GM20431 (cell line): Measurements from ENCODE around the gene VPS16.
"Not testable (repeated sequence)": the region's sequence is repeated elsewhere in the genome, so short reads cannot be mapped to it uniquely, and the experiment has no call there.

Experiments
- in situ Hi-C: fragments of 300-500 bp; cut with MseI, MboI; formaldehyde crosslinking; loops from one replicate; pipeline ENCODE4 v1.15.0; 2020; ENCODE audit warnings: low sequenced_read_pairs; ENCODE audit not compliant: unreplicated experiment

The VPS16 gene

DNA sequence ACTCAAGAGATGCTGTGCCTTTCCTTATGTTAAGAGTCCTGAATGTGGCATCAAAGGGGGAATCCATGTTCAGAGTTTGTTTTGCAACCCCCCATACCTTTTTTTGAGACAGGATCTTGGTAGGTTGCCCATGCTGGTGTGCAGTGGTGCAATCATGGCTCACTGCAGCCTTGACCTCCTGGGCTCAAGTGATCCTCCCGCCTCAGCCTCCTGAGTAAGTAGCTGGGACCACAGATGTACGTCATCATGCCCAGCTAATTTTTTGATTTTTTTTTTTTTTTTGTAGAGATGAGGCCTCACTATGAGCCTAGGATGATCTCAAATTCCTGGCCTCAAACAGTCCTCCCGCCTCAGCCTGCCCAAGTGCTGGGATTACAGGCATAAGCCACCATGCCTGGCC is 49.3 kb downstream of the VPS16 start:
- in situ Hi-C loops = no loop called here

DNA sequence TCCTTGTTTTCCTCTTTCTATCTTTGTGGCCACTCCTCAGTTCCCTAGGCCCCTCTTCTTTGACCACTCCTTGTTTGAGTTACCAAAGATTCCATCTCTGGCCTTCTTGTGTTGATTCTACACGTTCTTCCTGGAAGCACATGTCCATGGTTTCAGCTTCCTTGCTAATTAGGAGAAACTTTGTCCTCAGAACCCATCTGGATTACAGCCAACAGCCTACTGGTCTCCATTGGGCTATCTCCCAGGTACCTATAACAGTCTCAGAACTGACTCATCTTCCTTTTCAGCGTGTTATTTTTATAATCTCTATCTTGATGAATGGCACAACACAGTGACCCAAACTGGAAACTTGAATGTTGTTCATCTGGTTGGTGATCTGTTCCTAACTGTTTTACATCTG is 50.2 kb downstream of the VPS16 start:
- in situ Hi-C loops = no loop called here

DNA sequence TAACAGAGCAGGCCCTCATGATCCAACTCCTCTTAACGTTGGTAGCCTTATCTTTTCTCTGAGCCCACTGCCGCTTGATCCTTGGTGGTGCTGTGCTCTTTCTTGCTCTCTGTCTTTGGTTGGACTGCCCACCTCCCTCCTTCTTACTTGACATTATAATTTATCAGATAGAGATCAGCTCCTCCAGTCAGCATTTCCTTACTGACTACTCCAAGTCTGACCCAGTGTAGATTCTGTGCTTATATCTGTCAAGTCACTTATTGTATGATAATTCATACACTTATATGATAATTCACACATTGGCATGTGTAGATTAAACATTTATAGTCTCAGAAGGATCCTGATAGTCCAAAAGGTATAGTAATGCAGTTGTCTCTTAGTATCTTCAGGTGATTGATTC is 50.8 kb downstream of the VPS16 start:
- in situ Hi-C loops = no loop called here

DNA sequence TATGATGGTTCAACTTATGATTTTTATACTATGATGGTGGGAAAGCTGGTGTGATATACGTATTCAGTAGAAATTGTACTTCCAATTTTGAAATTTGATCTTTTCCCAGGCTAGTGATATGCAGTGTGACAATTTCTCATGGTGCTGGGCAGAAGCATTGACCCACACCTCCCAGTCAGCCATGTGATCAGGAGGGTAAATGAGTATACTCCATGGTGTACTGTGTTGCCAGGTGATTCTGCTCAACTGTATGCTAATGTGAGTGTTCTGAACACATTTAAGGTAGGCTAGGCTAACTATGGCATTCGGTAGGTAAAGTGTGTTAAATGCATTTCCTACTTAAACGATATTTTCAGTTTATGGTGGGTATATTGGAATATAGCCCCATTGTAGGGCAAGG is 51.8 kb downstream of the VPS16 start:
- in situ Hi-C loops = no loop called here

DNA sequence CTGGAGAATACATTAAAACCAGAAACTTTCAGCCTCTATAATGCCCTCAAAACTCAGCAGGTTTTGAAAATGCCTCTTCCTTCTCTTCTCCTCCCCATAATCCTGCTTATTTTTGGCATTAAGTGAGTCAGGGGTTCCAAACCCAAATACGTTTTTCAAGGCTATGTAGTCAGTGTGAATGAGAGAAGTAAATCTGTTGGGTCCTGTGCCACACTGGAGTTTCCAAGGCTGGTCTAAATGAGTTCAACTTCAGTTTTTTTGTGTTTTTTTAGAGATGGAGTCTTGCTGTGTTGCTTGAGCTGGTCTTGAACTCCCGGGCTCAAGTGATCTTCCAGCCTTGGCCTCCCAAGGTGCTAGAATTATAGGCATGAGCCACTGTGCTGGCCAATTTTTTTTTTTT is 53.7 kb downstream of the VPS16 start:
- in situ Hi-C loops = no loop called here

DNA sequence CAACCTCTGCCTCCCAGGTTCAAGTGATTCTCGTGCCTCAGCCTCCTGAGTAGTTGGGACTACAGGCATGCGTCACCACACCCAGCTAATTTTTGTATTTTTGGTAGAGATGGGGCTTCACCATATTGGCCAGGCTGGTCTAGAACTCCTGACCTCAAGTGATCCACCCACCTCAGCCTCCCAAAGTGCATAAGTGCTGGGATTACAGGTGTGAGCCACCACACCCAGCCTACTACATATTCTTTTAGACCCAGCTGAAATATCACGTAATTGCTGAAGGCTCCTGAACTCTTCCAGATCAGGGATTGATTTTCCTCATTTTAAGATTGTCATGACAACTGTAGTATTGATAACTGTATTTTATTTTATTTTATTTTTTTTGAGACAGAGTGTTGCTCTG is 54.6 kb downstream of the VPS16 start:
- in situ Hi-C loops = not testable (repeated sequence)

DNA sequence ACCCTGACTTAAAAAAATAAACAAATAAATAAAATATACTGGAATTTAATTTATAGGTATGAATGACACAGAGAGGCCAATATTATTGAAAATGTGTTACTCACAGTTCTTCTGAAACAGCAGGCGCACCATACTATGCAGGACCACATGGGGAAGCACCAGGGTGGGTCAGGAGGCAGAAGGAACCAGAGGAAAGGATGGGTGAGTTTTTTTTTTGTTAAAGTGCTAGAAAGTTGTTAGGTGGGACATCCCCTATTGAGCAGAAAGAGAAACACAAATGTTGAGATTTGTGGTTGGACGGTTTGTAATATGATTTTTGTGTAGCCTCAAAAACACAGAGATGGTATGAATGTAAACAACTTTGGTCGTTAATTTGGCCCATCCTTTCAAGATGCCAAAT is 58.7 kb downstream of the VPS16 start:
- in situ Hi-C loops = no loop called here

DNA sequence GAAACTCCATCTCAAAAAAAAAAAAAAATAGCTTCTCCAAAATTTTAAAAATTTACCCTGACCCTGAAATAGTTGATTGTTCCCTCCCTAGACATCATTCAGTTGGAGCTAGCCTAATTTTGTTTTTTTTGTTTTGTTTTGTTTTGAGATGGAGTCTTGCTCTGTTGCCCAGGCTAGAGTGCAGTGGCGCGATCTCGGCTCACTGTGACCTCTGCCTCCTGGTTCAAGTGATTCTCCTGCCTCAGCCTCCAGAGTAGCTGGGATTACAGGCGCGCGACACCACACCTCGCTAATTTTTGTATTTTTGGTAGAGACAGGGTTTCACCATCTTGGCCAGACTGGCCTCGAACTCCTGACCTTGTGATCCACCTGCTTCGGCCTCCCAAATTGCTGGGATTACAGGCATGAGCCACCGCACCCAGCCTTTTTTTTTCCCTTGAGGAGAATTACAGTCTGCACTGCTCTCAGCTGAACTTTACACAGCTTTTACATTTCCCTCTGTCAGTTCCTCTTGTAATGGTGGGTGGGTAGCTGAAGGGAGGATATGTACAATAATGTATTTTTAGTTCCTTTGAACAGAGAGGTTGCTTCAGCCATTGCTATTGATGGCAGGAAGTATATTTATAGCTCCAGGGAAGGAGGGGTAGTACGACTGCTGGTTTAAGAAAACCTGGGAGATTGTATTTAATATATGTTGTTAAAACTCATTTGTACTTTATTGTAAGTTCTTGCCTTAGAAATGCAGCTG is 60.5 kb downstream of the VPS16 start:
- in situ Hi-C loops = no loop called here

DNA sequence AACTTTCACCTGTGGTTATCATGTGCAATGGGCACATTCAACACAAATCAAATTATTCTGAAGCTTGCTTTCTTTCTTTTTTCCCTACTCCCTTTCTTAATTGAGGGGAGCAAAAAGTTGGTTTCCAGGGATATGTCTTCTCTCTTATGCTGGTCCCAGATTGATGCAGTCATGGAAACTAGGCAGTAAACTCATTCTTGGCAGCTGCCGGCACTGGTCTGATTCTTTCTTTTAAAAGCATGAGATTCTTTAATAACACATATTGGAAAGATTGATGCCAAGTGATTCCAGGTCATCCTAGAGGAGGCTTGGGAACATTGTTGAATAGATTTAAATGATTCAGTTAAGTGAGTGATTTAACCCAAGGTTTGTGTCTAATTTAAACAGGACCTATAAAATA is 61.7 kb downstream of the VPS16 start:
- in situ Hi-C loops = no loop called here

DNA sequence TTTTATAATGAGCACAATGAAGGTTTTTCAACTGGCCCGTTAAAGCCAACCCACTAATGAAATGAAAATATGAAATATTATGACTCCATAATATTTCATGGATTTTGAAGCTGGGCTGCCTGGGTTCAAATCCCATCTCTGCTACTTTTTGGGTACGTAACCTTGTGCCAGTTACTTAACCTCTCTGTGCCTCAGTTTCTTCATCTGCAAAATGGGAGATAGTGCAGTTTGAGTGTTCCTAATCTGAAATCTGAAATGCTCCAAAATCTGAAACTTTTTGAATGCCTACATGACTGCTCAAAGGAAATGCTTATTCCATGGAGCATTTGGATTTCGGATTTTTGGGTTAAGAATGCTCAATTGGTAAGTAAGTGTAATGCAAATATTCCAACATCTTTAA is 62.3 kb downstream of the VPS16 start:
- in situ Hi-C loops = no loop called here

DNA sequence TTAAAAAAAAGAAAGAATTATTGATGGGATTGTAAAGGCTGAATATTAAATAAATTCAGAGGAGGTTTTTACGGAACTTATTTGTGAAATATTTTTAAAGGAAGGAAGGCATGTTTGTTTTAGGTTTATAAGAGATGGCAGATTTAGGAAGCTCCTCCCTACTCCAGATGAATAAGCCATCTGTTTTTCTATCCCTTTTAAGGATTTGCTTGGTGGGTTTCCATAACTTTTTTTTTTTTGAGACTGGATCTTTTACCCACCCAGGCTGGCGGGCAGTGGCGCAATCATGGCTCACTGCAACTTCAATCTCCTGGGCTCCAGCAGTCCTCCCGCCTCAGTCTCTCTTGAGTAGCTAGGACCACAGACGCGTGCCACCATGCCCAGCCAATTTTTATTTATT is 63.1 kb downstream of the VPS16 start:
- in situ Hi-C loops = no loop called here

DNA sequence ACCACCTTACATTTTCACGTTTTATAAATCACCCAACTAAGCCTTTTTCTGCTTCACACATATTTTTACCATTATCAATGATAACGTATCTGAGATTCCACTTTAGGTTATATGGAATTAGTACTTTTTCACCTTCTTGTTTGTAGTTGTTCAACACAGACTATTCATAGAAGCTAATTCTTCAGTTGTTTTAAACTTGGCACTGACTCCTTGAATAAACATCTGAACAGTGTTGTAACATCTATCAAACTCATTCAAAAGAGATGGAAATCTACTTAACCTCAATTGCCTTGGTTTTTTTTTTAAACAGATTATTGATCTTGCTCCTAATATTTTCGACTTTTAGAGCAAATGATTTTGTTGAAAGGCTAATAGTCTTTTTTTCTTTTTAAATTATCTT is 67.0 kb downstream of the VPS16 start:
- in situ Hi-C loops = no loop called here

DNA sequence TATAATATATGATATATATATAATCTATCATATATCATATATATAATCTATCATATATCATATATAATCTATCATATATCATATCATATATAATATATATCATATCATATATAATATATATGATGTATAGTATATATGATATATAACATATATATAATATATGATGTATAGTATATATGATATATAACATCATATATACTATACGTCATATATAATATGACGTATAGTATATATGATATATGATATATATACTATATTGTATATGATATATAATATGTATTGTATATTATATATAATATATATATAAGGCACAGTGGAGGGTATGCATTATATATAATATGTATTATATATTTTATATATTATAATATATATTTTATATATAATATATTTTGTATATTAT is 69.4 kb downstream of the VPS16 start:
- in situ Hi-C loops = no loop called here

DNA sequence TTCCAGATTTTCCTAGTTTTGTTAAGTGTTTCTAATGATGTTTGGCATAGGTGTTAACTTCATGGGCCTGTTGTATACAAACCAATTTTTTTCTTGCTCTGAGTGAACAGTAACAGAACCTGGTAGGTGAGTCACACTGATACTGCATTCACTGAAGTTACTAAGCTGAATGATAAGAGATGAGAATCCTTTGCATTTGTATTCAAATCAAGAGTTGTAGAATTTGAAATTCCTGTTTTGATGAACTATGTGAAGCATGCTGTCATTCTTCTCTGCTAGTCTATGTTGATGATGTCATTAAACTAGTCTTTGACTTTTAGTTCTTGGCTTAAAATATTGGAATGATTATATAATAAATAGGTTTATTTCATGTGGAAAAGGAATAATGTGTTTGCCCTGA is 70.7 kb downstream of the VPS16 start:
- in situ Hi-C loops = no loop called here

DNA sequence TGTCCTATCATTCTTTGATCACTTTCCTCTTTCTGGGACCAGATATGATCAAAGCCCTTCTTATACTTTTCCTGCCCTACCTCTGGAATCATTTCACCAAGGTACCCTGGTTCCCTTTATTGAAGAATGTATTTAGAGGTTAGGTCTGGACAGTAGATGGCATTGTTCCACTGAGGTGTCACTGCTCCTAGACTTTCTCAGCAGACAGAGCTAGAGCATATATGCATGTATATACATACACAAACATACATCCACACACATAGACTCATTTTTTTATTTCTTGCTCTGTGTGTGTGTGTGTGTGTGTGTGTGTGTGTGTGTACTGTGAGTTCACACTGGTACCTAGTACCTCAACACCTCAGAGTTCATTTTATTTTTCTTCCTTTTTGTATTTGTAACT is 73.6 kb downstream of the VPS16 start:
- in situ Hi-C loops = no loop called here
